DOHH2 (cell line): Measurements from ENCODE around the gene CNOT4.

Experiments
- H3F3A ChIP-seq: fragments of 200-600 bp; sonication (generic), shearing (Covaris generic); 2 replicates; pipeline ENCODE4 v1.6.0; 2016; ENCODE audit warnings: antibody characterized with exemption, mild to moderate bottlenecking; ENCODE audit not compliant: control insufficient read depth, insufficient read depth
- H3K27ac ChIP-seq: fragments of 200-600 bp; sonication (generic); 2 replicates; pipeline ENCODE4 v1.5.1; 2014; ENCODE audit warnings: low read depth, mild to moderate bottlenecking, low read length, moderate library complexity
- H3K27me3 ChIP-seq: fragments of 200-600 bp; sonication (generic); 2 replicates; pipeline ENCODE4 v1.6.1; 2014; ENCODE audit warnings: mild to moderate bottlenecking, low read length, mixed read lengths; ENCODE audit not compliant: control insufficient read depth
- H3K36me3 ChIP-seq: fragments of 200-600 bp; sonication (generic); 2 replicates; pipeline ENCODE4 v1.6.1; 2014; ENCODE audit warnings: mild to moderate bottlenecking, low read length, moderate library complexity, mixed read lengths; ENCODE audit not compliant: control insufficient read depth
- H3K4me1 ChIP-seq: fragments of 200-600 bp; sonication (generic); 2 replicates; pipeline ENCODE4 v1.6.1; 2014; ENCODE audit warnings: mild to moderate bottlenecking, low read length, mixed read lengths; ENCODE audit not compliant: control insufficient read depth
- H3K4me2 ChIP-seq: fragments of 200-600 bp; sonication (generic); 2 replicates; pipeline ENCODE4 v1.6.0; 2014; ENCODE audit warnings: mild to moderate bottlenecking, low read length, moderate library complexity
- H3K4me3 ChIP-seq: fragments of 200-600 bp; sonication (generic); 2 replicates; pipeline ENCODE4 v1.5.1; 2014; ENCODE audit warnings: mild to moderate bottlenecking, low read length, mixed read lengths
- H3K79me2 ChIP-seq: fragments of 200-600 bp; sonication (generic); 2 replicates; pipeline ENCODE4 v1.6.1; 2014; ENCODE audit warnings: mild to moderate bottlenecking, low read length, mixed read lengths; ENCODE audit not compliant: control insufficient read depth
- H3K9me2 ChIP-seq: fragments of 200-600 bp; sonication (generic); replicated peaks from 2 replicates; pipeline ENCODE4 v1.6.1; 2014; ENCODE audit warnings: mild to moderate bottlenecking, low read length, mixed read lengths; ENCODE audit not compliant: control insufficient read depth
- H3K9me3 ChIP-seq: fragments of 200-600 bp; sonication (generic); 2 replicates; pipeline ENCODE4 v1.6.1; 2014; ENCODE audit warnings: antibody characterized with exemption, low read length, mixed read lengths; ENCODE audit not compliant: control insufficient read depth, insufficient read depth
- H4K20me1 ChIP-seq: fragments of 200-600 bp; sonication (generic); 2 replicates; pipeline ENCODE4 v1.6.0; 2014; ENCODE audit warnings: low read depth, mild to moderate bottlenecking, antibody characterized with exemption, low read length, moderate library complexity; ENCODE audit not compliant: control insufficient read depth, insufficient read depth
- EZH2phosphoT487 ChIP-seq: fragments of 200-600 bp; sonication (generic); IDR thresholded peaks from 2 replicates; pipeline ENCODE4 v1.6.1; 2017; ENCODE audit warnings: borderline replicate concordance, mild to moderate bottlenecking, antibody characterized with exemption, low read length, moderate library complexity, mixed read lengths
- TF ChIP-seq, protein P1 (sequence below): fragments of 200-600 bp; sonication (generic); IDR thresholded peaks from one replicate; pipeline ENCODE4 v1.5.1; 2014; ENCODE audit warnings: antibody characterized with exemption, mild to moderate bottlenecking, low read depth, low read length; ENCODE audit not compliant: poor library complexity, severe bottlenecking

The CNOT4 gene

DNA sequence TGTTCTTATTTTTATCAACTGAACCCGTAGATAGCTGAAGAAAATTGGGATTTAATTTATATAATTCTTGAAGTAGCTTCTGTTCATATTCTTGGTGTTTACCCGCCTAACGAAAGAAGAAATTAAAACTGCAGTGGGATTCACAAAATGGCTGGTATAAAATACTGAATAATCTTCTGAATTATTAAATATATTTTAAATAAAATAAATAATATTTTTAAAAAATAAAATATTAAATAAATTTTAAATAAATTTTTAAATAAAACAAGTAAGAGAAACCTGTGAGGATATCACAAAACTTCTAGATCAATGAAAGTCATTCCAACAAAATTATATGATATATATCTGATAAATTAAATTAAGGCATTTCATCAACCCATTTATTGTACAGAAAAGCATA is 99.4 kb downstream of the CNOT4 start:
- Histone ChIP-seq H4K20me1 (no peaks in the 10 kb centered on the region), H3K4me2 (no peak overlapping the region), H3K9me3 (no peaks in the 10 kb centered on the region), H3K27me3 (no peaks in the 10 kb centered on the region), H3K79me2 (no peaks in the 10 kb centered on the region), H3K27ac (no peak overlapping the region), H3K4me3 (no peak overlapping the region), H3F3A (peaks cover 3% of the 10 kb centered on the region; the same call in 1 of the 2 replicates), H3K4me1 (no peaks in the 10 kb centered on the region), H3K9me2 (no peaks in the 10 kb centered on the region), H3K36me3 (peaks cover 38% of the 10 kb centered on the region)
- no peak for TF ChIP-seq EZH2phosphoT487
- TF ChIP-seq, protein P1, sequence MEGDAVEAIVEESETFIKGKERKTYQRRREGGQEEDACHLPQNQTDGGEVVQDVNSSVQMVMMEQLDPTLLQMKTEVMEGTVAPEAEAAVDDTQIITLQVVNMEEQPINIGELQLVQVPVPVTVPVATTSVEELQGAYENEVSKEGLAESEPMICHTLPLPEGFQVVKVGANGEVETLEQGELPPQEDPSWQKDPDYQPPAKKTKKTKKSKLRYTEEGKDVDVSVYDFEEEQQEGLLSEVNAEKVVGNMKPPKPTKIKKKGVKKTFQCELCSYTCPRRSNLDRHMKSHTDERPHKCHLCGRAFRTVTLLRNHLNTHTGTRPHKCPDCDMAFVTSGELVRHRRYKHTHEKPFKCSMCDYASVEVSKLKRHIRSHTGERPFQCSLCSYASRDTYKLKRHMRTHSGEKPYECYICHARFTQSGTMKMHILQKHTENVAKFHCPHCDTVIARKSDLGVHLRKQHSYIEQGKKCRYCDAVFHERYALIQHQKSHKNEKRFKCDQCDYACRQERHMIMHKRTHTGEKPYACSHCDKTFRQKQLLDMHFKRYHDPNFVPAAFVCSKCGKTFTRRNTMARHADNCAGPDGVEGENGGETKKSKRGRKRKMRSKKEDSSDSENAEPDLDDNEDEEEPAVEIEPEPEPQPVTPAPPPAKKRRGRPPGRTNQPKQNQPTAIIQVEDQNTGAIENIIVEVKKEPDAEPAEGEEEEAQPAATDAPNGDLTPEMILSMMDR = no peak

DNA sequence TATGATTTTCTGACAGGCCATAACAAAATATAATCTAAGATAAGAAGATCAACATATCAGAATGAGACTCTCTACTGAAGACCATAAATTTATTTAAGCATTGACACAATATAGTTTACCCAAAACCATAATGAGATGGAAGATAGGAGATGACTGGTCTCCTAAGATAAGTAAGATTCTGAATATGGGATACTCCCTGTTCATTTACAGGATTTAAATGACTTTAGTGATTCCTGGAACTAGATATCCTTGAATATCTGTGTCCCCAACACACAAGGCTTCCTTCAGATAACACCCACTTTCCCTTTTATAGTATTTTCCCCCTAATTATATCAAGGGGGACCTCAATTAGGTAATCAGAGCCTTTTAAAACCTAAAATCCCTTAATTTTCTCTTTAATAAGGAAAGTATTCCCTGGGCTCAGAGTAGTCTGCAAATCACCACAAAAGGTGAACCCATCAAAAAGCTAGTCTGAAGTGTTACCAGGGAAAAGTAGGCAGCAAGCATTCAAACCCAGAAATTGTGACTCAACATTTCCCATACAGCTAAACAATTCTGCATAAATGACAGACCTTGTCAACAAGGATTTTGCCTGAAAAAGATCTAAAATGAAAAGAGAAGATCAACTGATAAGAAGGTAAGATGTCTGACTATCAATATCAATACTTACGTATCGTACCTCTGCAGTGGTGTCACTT is 99.9 kb downstream of the CNOT4 start:
- Histone ChIP-seq H3K36me3 (peaks cover 38% of the 10 kb centered on the region), H3K9me3 (no peaks in the 10 kb centered on the region), H3F3A (peaks cover 3% of the 10 kb centered on the region; the same call in 1 of the 2 replicates), H3K27me3 (no peaks in the 10 kb centered on the region), H3K4me1 (no peaks in the 10 kb centered on the region), H3K27ac (no peak overlapping the region), H4K20me1 (no peaks in the 10 kb centered on the region), H3K4me2 (no peak overlapping the region), H3K9me2 (no peaks in the 10 kb centered on the region), H3K79me2 (no peaks in the 10 kb centered on the region), H3K4me3 (no peak overlapping the region)
- TF ChIP-seq, protein P1 = no peak
- TF ChIP-seq EZH2phosphoT487 = no peak

DNA sequence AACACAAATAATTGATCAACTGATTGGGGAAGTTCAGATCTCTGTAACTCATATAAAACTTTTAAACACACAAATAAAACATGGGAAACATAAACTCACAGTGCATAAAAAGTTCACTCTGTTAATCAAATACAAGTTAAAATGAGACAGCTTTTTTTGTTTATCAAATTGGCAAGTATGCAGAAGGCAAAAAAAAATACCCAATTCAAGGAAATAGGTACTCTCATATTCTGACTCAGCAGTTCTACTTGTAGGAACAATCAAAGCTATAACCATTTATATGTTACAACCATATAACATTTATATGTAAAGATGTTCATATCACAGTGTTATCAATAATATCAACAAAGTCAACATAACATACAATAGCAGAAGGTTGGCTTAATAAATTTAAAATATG is 102.0 kb downstream of the CNOT4 start:
- Histone ChIP-seq H3K79me2 (no peaks in the 10 kb centered on the region), H3K36me3 (peaks cover 24% of the 10 kb centered on the region), H3F3A (peaks cover 3% of the 10 kb centered on the region; the same call in 1 of the 2 replicates), H3K4me2 (no peak overlapping the region), H3K9me3 (no peaks in the 10 kb centered on the region), H3K4me1 (no peaks in the 10 kb centered on the region), H3K9me2 (no peaks in the 10 kb centered on the region), H3K27ac (no peak overlapping the region), H3K4me3 (no peak overlapping the region), H3K27me3 (no peaks in the 10 kb centered on the region), H4K20me1 (no peaks in the 10 kb centered on the region)
- TF ChIP-seq EZH2phosphoT487 = no peak
- TF ChIP-seq, protein P1 = no peak
